H1 (cell line): Measurements from ENCODE around the gene ZNF689. TPM values are rescaled to one million over a fixed set of nuclear protein-coding genes. Genes with fewer than 3 reads are reported as not detected.
A peak's percentile ranks its signal among the peaks of the same experiment; 100 is the strongest.

Source experiments
- CTCF ChIA-PET: fragments of 300-600 bp; sonication (Branson Sonifier 250); formaldehyde crosslinking; loops from one replicate; lab custom pipeline; 2021; ENCODE audit not compliant: partially characterized antibody; lab: Charles Lee
- POLR2A ChIA-PET: fragments of 300-600 bp; sonication (Branson Sonifier 250); formaldehyde crosslinking; loops from one replicate; lab custom pipeline; 2021; ENCODE audit warnings: inconsistent platforms; ENCODE audit not compliant: partially characterized antibody; lab: Charles Lee
- DNase-seq, 2 experiments: peaks; one replicate each; pipeline versions ENCODE4 v3.0.0 to v3.0.0-alpha.2; 2010 to 2022; ENCODE audit warnings: low spot score in 2 of 2, low read depth in 1 of 2, mixed read lengths in 1 of 2
- FAIRE-seq: peaks from 2 replicates; lab custom pipeline; 2011; peaks lifted over from hg19 to GRCh38; lab: Jason Lieb, UNC
- H2AFZ ChIP-seq: 2 replicates; pipeline ENCODE4 v1.8.1; 2012; ENCODE audit warnings: low read length, inconsistent platforms
- H2AK5ac ChIP-seq: 2 replicates; pipeline ENCODE4 v1.6.1; 2013; ENCODE audit warnings: low read depth, low read length
- H2BK120ac ChIP-seq: replicated peaks from 2 replicates; pipeline ENCODE3; 2013; ENCODE audit warnings: low read depth, low read length, inconsistent platforms
- H2BK12ac ChIP-seq: 2 replicates; pipeline ENCODE4 v1.6.1; 2013; ENCODE audit warnings: low read depth, low read length
- H2BK15ac ChIP-seq: 2 replicates; pipeline ENCODE4 v1.6.1; 2013; ENCODE audit warnings: low read length
- H2BK20ac ChIP-seq: 2 replicates; pipeline ENCODE4 v1.6.1; 2013; ENCODE audit warnings: low read length
- H2BK5ac ChIP-seq: 2 replicates; pipeline ENCODE4 v1.6.1; 2013; ENCODE audit warnings: low read depth, low read length
- H3K14ac ChIP-seq: 2 replicates; pipeline ENCODE4 v1.6.1; 2013; ENCODE audit warnings: inconsistent platforms; ENCODE audit not compliant: insufficient read length
- H3K18ac ChIP-seq: 2 replicates; pipeline ENCODE4 v1.6.1; 2013; ENCODE audit warnings: low read length; ENCODE audit errors: extremely low read depth
- H3K23ac ChIP-seq: 2 replicates; pipeline ENCODE4 v1.6.1; 2013; ENCODE audit warnings: inconsistent platforms; ENCODE audit not compliant: insufficient read length
- H3K23me2 ChIP-seq: 2 replicates; pipeline ENCODE4 v1.6.1; 2013; ENCODE audit warnings: low read depth, low read length
- H3K27ac ChIP-seq: 2 replicates; pipeline ENCODE4 v1.6.1; 2011; ENCODE audit warnings: low read depth, low read length, inconsistent platforms
- H3K27me3 ChIP-seq, 4 experiments: replicated peaks in 1 of 4; 1 replicate in 1 of 4; 2 replicates in 3 of 4; pipeline versions ENCODE4 v1.6.1 to v1.8.1; 2011 to 2013; ENCODE audit warnings: low read length in 3 of 4, mild to moderate bottlenecking in 3 of 4, inconsistent platforms in 2 of 4, mixed read lengths in 2 of 4, moderate library complexity in 1 of 4; ENCODE audit not compliant: control insufficient read depth in 3 of 4, insufficient read depth in 3 of 4; ENCODE audit errors: extremely low read depth in 1 of 4
- H3K36me3 ChIP-seq, 4 experiments: 2 replicates each; pipeline versions ENCODE4 v1.6.1 to v1.8.1; 2011 to 2013; ENCODE audit warnings: mild to moderate bottlenecking in 4 of 4, low read length in 3 of 4, moderate library complexity in 2 of 4, control low read depth in 1 of 4, inconsistent platforms in 1 of 4; ENCODE audit not compliant: insufficient read depth in 4 of 4, control insufficient read depth in 2 of 4
- H3K4ac ChIP-seq: replicated peaks from 2 replicates; pipeline ENCODE3; 2013; ENCODE audit warnings: low read length, low read depth, mixed read lengths, inconsistent platforms; ENCODE audit not compliant: insufficient read length
- H3K4me1 ChIP-seq, 4 experiments: replicated peaks in 1 of 4; 1 replicate in 1 of 4; 2 replicates in 3 of 4; pipeline versions ENCODE4 v1.6.1 to v1.8.1; 2011 to 2013; ENCODE audit warnings: low read length in 3 of 4, inconsistent platforms in 2 of 4, mixed read lengths in 1 of 4; ENCODE audit not compliant: insufficient read depth in 4 of 4, control insufficient read depth in 3 of 4
- H3K4me2 ChIP-seq, 2 experiments: 2 replicates each; pipeline versions ENCODE4 v1.6.1 to v1.8.1; 2011 to 2013; ENCODE audit warnings: low read depth in 2 of 2, low read length in 2 of 2, control low read depth in 1 of 2, inconsistent platforms in 1 of 2, mild to moderate bottlenecking in 1 of 2; ENCODE audit not compliant: insufficient read depth in 1 of 2
- H3K4me3 ChIP-seq, 4 experiments: fragments of 200-600, 300-600 bp in 1 of 4; sonication (generic), shearing (Covaris generic), sonication (Bioruptor Twin) in 1 of 4; 2 replicates each; pipeline versions ENCODE4 v1.5.1 to v1.8.1; 2011 to 2016; ENCODE audit warnings: low read length in 4 of 4, low read depth in 3 of 4, control low read depth in 2 of 4, inconsistent platforms in 2 of 4, mild to moderate bottlenecking in 2 of 4, mixed read lengths in 1 of 4, moderate library complexity in 1 of 4; ENCODE audit not compliant: insufficient read depth in 2 of 4; ENCODE audit errors: extremely low read depth in 1 of 4
- H3K56ac ChIP-seq: replicated peaks from 2 replicates; pipeline ENCODE3; 2013; ENCODE audit warnings: low read depth, mild to moderate bottlenecking, mixed read lengths, low read length, inconsistent platforms; ENCODE audit not compliant: insufficient read length
- H3K79me1 ChIP-seq: 2 replicates; pipeline ENCODE4 v1.6.1; 2013; ENCODE audit warnings: low read depth, low read length, control low read depth
- H3K79me2 ChIP-seq, 2 experiments: 2 replicates each; pipeline versions ENCODE4 v1.6.1 to v1.8.1; 2012 to 2013; ENCODE audit warnings: low read length in 2 of 2, mild to moderate bottlenecking in 2 of 2, inconsistent platforms in 1 of 2; ENCODE audit not compliant: insufficient read depth in 2 of 2, control insufficient read depth in 1 of 2
- H3K9ac ChIP-seq, 4 experiments: replicated peaks in 1 of 4; 1 replicate in 1 of 4; 2 replicates in 3 of 4; pipeline versions ENCODE4 v1.6.1 to v1.8.1; 2011 to 2013; ENCODE audit warnings: low read depth in 3 of 4, low read length in 3 of 4, control low read depth in 2 of 4, mild to moderate bottlenecking in 2 of 4, moderate library complexity in 2 of 4, inconsistent platforms in 1 of 4; ENCODE audit errors: extremely low read depth in 1 of 4
- H3K9me3 ChIP-seq, 2 experiments: 2 replicates each; pipeline versions ENCODE4 v1.6.1 to v1.8.1; 2012 to 2013; ENCODE audit warnings: mild to moderate bottlenecking in 2 of 2, moderate library complexity in 2 of 2, control low read depth in 1 of 2, inconsistent platforms in 1 of 2, low read depth in 1 of 2, low read length in 1 of 2, mixed read lengths in 1 of 2; ENCODE audit not compliant: insufficient read depth in 2 of 2
- H4K20me1 ChIP-seq, 2 experiments: replicated peaks in 1 of 2; 2 replicates each; pipeline versions ENCODE3 to v1.8.1; 2011 to 2013; ENCODE audit warnings: inconsistent platforms in 2 of 2, low read length in 2 of 2, mild to moderate bottlenecking in 1 of 2; ENCODE audit not compliant: insufficient read depth in 2 of 2, control insufficient read depth in 1 of 2
- H4K5ac ChIP-seq: 2 replicates; pipeline ENCODE4 v1.6.1; 2013; ENCODE audit warnings: low read length, low read depth, mixed read lengths, inconsistent platforms; ENCODE audit not compliant: insufficient read length
- H4K8ac ChIP-seq: 2 replicates; pipeline ENCODE4 v1.8.0; 2013; ENCODE audit warnings: mild to moderate bottlenecking, moderate library complexity, low read length, inconsistent platforms; ENCODE audit not compliant: insufficient read depth; ENCODE audit errors: extremely low read depth
- H4K91ac ChIP-seq: replicated peaks from 2 replicates; pipeline ENCODE3; 2013; ENCODE audit warnings: low read length, mixed read lengths, inconsistent platforms; ENCODE audit not compliant: insufficient read length
- EP300 ChIP-seq, 2 experiments: IDR thresholded peaks; 1 replicate in 1 of 2; 2 replicates in 1 of 2; pipeline ENCODE4 v1.6.1; 2011 to 2012; ENCODE audit warnings: low read depth in 2 of 2, low read length in 2 of 2, mild to moderate bottlenecking in 2 of 2, borderline replicate concordance in 1 of 2, inconsistent platforms in 1 of 2, moderate library complexity in 1 of 2
- SRF ChIP-seq: IDR thresholded peaks from 2 replicates; pipeline ENCODE4 v1.6.1; 2011; ENCODE audit warnings: mild to moderate bottlenecking, low read depth, low read length, moderate library complexity
- WGBS, 2 experiments: shearing (Covaris generic) in 1 of 2; methylation state at CpG; one replicate each; pipeline versions ENCODE4 v1.1.6 to v1.1.7; 2013 to 2015; ENCODE audit warnings: low lambda C conversion rate in 2 of 2, mixed read lengths in 2 of 2, inconsistent platforms in 1 of 2, low coverage in 1 of 2, missing lambda C conversion rate in 1 of 2; ENCODE audit not compliant: insufficient replicate concordance in 2 of 2, insufficient coverage in 1 of 2, insufficient read length in 1 of 2; ENCODE audit errors: extremely low coverage in 1 of 2, missing lambda C conversion rate in 1 of 2; 5-methylcytosine and 5-hydroxymethylcytosine counted together
- polyA plus RNA-seq, 7 experiments: library from polyadenylated mRNA; depleted of rRNA in 3 of 7; stranded (reverse) in 5 of 7; unstranded in 2 of 7; fragments of >200 nt in 5 of 7; fragments of 200-250 nt in 2 of 7; gene quantifications; 1 replicate in 5 of 7; 2 replicates in 1 of 7; 4 replicates in 1 of 7; pipeline versions ENCODE4 v1.2.1 to v1.2.3, GENCODE V29; 2011 to 2013; ENCODE audit warnings: missing spikeins in 2 of 7, mixed read lengths in 2 of 7
- total RNA-seq: library from RNA; stranded (reverse); fragmentation: NEBNext Ultra II Directional; extraction: Animal tissue kit (Norgen Biotek cat#: 25700); gene quantifications from 2 replicates; pipeline ENCODE4 v1.2.1, GENCODE V29; 2021

Gene ZNF689
- total and polyA plus RNA-seq, 2 of the 8 experiments (the other 6 are each of a cell fraction or from before 2014, with no cell fraction given), result 14.3 to 15.3 TPM

- H2BK20ac ChIP-seq, result no peak overlapping the region
- FAIRE-seq (no peak), DNase-seq (no peak)
- H3K23ac ChIP-seq, result no peak overlapping the region
- H2BK120ac ChIP-seq, result no peak overlapping the region
- H3K14ac ChIP-seq, result no peak overlapping the region
- H3K36me3 ChIP-seq, result no peaks in the 10 kb centered on the region
- POLR2A ChIA-PET, result interaction anchor here (0.6 to 1.5 kb wide), 7 partner anchors 10 to 413 kb away, joined by 3 to 5 read pairs (median 3); partner anchors contain the start of genes DCTPP1 and ZNF688
- no peaks in the 10 kb centered on the region for H4K20me1 ChIP-seq
- no peak overlapping the region for H2BK5ac ChIP-seq
- H2AFZ ChIP-seq, result peak overlapping the region; percentile 57; the same call in 1 of the 2 replicates
- H3K9ac ChIP-seq, result peak overlapping the region in 2 of 4 experiments; percentile 16 to 39; a peak in 1 of 7 replicates
- H3K4me1 ChIP-seq, result no peaks in the 10 kb centered on the region; a peak in 1 of 7 replicates
- no peaks in the 10 kb centered on the region for H3K27me3 ChIP-seq
- H3K79me2 ChIP-seq, result peaks cover 0 to 4% of the 10 kb centered on the region in 2 experiments; a peak in 1 of 4 replicates
- CTCF ChIA-PET, result interaction anchor here (0.6 to 1.3 kb wide), 3 partner anchors 184 to 542 kb away, joined by 3 to 4 read pairs (median 3); partner anchors contain the start of genes DCTPP1 and TBX6
- H3K23me2 ChIP-seq, result no peaks in the 10 kb centered on the region; the same call in 1 of the 2 replicates
- peak overlapping the region; percentile 61 to 72 for H3K4me2 ChIP-seq
- H4K91ac ChIP-seq, result no peak overlapping the region
- TF ChIP-seq EP300 (IDR thresholded peaks at IDR 0.05; ENCODE audit: borderline replicate concordance in 1 of 2, low read depth in 2 of 2, low read length in 2 of 2), result no peak
- TF ChIP-seq SRF, result no peak
- no peak overlapping the region for H2BK15ac ChIP-seq
- WGBS, 2 experiments, result 86% methylated on average over 17 of the region's 17 CpGs; no CpG with 5 or more reads in 1 of the 2 experiments
- no peak overlapping the region for H2BK12ac ChIP-seq
- H3K27ac ChIP-seq, result peak overlapping the region; percentile 73; the same call in 1 of the 2 replicates
- H3K9me3 ChIP-seq, result no peaks in the 10 kb centered on the region
- H3K4ac ChIP-seq, result no peak overlapping the region
- H4K5ac ChIP-seq, result peak overlapping the region; percentile 54
- no peak overlapping the region for H2AK5ac ChIP-seq
- peak overlapping the region; percentile 92; the same call in 1 of the 2 replicates for H4K8ac ChIP-seq
- no peaks in the 10 kb centered on the region for H3K79me1 ChIP-seq
- H3K18ac ChIP-seq, result no peak overlapping the region
- peak overlapping the region in 2 of 4 experiments; percentile 88 to 89; a peak in 4 of 8 replicates for H3K4me3 ChIP-seq
- H3K56ac ChIP-seq, result no peak overlapping the region
Measured at GRCh38 chr16:30633526-30633925, 23.3 kb upstream of the ZNF689 start.
